Esophagus muscularis mucosa (tissue), 4 donors: ENCODE results near the gene TANGO6. TPM values are rescaled to one million over a fixed set of nuclear protein-coding genes. Genes with fewer than 3 reads are reported as not detected.

Experiments
- DNase-seq: peaks from one replicate; pipeline ENCODE4 v3.0.0-alpha.2; 2017; ENCODE audit errors: extremely low spot score
- H3K27ac ChIP-seq, 4 donors: fragments of 200-600 bp; sonication (generic); replicated peaks in 1 of 4; 1 replicate in 3 of 4; 2 replicates in 1 of 4; pipeline ENCODE4 v1.5.1; 2016 to 2019; ENCODE audit warnings: mild to moderate bottlenecking in 1 of 4
- H3K27me3 ChIP-seq, 4 donors: fragments of 200-600 bp; sonication (generic); one replicate each; pipeline versions ENCODE4 v1.5.1 to v1.6.0; 2016 to 2019
- H3K36me3 ChIP-seq, 4 donors: fragments of 200-600 bp; sonication (generic); one replicate each; pipeline ENCODE4 v1.5.1; 2016 to 2019
- H3K4me1 ChIP-seq, 4 donors: fragments of 200-600 bp; sonication (generic); one replicate each; pipeline ENCODE4 v1.5.1; 2016 to 2019
- H3K4me3 ChIP-seq, 4 donors: fragments of 200-600 bp; sonication (generic); 1 replicate in 2 of 4; 2 replicates in 2 of 4; pipeline ENCODE4 v1.5.1; 2016 to 2019; ENCODE audit warnings: mild to moderate bottlenecking in 4 of 4, moderate library complexity in 1 of 4
- H3K9me3 ChIP-seq, 4 donors: fragments of 200-600 bp; sonication (generic); 1 replicate in 3 of 4; 2 replicates in 1 of 4; pipeline ENCODE4 v1.5.1; 2016 to 2019
- EP300 ChIP-seq: sonication (generic); formaldehyde crosslinking; IDR thresholded peaks from one replicate; pipeline ENCODE4 v1.6.1; 2017; ENCODE audit warnings: antibody characterized with exemption
- POLR2A ChIP-seq: fragments of 450-650 bp; IDR thresholded peaks from one replicate; pipeline ENCODE4 v1.6.1; 2017; ENCODE audit warnings: antibody characterized with exemption, moderate library complexity, mild to moderate bottlenecking, low read depth
- POLR2AphosphoS5 ChIP-seq, 2 donors: sonication (generic); formaldehyde crosslinking; IDR thresholded peaks; one replicate each; pipeline ENCODE4 v1.6.1; 2017; ENCODE audit warnings: antibody characterized with exemption in 2 of 2
- WGBS: methylation state at CpG from one replicate; pipeline ENCODE4 v1.1.5; 2018; 5-methylcytosine and 5-hydroxymethylcytosine counted together
- intact Hi-C: fragments of 100-400 bp; cut with DNase I; formaldehyde crosslinking; loops from one replicate; pipeline ENCODE4 v1.15.1; 2023
- total RNA-seq, 4 donors: library from RNA; depleted of rRNA; stranded (reverse); fragments of >200 nt; gene quantifications; one replicate each; pipeline versions ENCODE4 v1.1.0 to v1.2.1, GENCODE V29; 2016
- TF ChIP-seq, protein P1 (sequence below), 3 experiments: fragments of 200-600 bp in 2 of 3; fragments of 450-650 bp in 1 of 3; sonication (generic) in 2 of 3; IDR thresholded peaks; one replicate each; pipeline ENCODE4 v1.5.1; 2017 to 2019; ENCODE audit warnings: antibody characterized with exemption in 3 of 3, mild to moderate bottlenecking in 2 of 3, moderate library complexity in 1 of 3

Gene TANGO6
- total RNA-seq, 4 donors from 2014 or later: 15.7 to 21.3 (median 18.3) TPM

DNA sequence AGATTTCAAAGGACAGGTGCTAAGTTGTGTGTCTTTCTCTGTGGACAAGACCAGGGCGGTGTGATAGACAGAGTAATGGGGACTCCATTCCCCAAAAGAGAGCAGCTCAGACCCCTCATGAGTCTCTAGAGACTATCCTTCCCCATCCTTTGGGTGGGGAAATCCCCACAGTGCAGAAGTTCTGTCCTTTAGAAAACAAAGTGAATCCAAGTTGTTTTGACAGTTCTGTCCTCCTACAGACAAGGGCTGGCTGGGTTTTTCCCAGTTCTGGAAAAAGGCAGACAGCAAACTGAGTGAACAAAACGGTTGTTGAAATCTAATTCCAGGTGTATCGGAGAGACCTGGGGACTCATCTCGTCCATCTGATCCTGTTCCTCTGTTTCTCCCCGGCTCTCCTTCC is 251.2 kb downstream of the TANGO6 start:
- no peak for TF ChIP-seq POLR2A
- TF ChIP-seq, protein P1, sequence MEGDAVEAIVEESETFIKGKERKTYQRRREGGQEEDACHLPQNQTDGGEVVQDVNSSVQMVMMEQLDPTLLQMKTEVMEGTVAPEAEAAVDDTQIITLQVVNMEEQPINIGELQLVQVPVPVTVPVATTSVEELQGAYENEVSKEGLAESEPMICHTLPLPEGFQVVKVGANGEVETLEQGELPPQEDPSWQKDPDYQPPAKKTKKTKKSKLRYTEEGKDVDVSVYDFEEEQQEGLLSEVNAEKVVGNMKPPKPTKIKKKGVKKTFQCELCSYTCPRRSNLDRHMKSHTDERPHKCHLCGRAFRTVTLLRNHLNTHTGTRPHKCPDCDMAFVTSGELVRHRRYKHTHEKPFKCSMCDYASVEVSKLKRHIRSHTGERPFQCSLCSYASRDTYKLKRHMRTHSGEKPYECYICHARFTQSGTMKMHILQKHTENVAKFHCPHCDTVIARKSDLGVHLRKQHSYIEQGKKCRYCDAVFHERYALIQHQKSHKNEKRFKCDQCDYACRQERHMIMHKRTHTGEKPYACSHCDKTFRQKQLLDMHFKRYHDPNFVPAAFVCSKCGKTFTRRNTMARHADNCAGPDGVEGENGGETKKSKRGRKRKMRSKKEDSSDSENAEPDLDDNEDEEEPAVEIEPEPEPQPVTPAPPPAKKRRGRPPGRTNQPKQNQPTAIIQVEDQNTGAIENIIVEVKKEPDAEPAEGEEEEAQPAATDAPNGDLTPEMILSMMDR (IDR thresholded peaks at IDR 0.05): no peak
- TF ChIP-seq POLR2AphosphoS5 (IDR thresholded peaks at IDR 0.05): no peak
- no peak for TF ChIP-seq EP300
- Histone ChIP-seq H3K4me3 (no peak overlapping the region), H3K9me3 (no peaks in the 10 kb centered on the region), H3K4me1 (peaks cover 0 to 2% (median 0%) of the 10 kb centered on the region in 4 donors), H3K36me3 (no peaks in the 10 kb centered on the region), H3K27ac (no peak overlapping the region), H3K27me3 (no peaks in the 10 kb centered on the region)
- no peak for DNase-seq
- 51% methylated on average over 5 of the region's 5 CpGs for WGBS
- intact Hi-C loops: no loop called here

DNA sequence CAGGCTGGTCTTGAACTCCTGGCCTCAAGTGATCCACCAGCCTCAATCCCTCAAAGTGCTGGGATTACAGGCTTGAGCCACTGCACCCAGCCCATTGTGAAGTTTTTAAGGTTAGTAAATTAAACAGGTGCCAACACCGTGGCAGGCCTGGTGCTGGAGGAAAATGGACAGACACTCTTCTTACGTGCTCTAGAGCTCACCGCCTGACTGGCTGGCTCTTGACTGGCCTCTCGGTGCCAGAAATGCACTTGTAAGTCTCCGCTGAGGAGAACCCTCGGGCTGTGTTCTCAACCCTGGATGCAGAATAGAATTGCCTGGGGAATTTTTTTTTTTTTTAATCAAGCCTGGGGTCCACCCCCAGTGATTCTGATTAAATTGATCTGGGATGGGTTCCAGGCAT is 251.9 kb downstream of the TANGO6 start:
- intact Hi-C loops: no loop called here
- Histone ChIP-seq H3K27ac (no peak overlapping the region), H3K9me3 (no peaks in the 10 kb centered on the region), H3K27me3 (no peaks in the 10 kb centered on the region), H3K36me3 (no peaks in the 10 kb centered on the region), H3K4me3 (no peak overlapping the region), H3K4me1 (peaks cover 0 to under 1% (median 0%) of the 10 kb centered on the region in 4 donors)
- WGBS: 89% methylated on average over 5 of the region's 6 CpGs
- no peak for TF ChIP-seq EP300
- TF ChIP-seq, protein P1 (IDR thresholded peaks at IDR 0.05): no peak
- DNase-seq: no peak

DNA sequence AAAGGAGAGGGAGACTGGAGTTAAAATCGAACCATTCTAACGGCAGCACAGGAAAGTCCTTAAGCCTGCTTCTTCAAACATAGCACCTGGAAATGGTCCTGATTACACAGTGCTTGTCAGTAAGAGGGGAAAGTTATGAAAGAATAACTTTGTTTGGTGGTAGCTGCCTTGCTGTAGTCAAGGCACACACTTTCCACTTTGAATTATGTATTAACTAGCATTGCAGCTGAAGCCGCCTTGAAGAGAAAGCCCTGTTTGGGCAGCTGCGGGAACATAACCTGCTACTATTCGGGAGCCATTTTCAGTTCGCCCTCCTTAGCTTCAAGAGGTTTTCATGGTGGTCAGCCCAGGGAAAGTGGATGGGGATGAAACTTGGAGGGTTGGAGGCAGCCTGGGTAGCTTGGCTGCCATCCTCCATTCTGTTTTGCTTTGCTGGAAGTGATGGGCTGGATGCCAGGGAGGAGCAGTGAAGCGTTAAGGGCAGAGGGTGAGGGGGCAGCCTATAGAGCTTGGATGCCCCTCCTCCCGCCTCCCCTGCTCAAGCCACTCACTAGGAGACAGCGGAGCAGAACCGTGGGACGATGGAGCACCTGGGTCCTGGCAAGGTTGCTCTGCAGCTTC is 256.9 kb downstream of the TANGO6 start:
- DNase-seq: no peak
- H3K4me3 ChIP-seq: no peak overlapping the region
- H3K27me3 ChIP-seq: no peaks in the 10 kb centered on the region
- 76% methylated on average over 11 of the region's 11 CpGs for WGBS
- H3K4me1 ChIP-seq: peaks cover 1 to 9% (median 2%) of the 10 kb centered on the region in 4 donors
- no peak overlapping the region for H3K27ac ChIP-seq
- TF ChIP-seq POLR2AphosphoS5 (IDR thresholded peaks at IDR 0.05): no peak
- TF ChIP-seq, protein P1 (IDR thresholded peaks at IDR 0.05): no peak
- no peak for TF ChIP-seq EP300
- TF ChIP-seq POLR2A: no peak
- intact Hi-C loops: no loop called here
- no peaks in the 10 kb centered on the region for H3K36me3 ChIP-seq
- no peaks in the 10 kb centered on the region for H3K9me3 ChIP-seq

DNA sequence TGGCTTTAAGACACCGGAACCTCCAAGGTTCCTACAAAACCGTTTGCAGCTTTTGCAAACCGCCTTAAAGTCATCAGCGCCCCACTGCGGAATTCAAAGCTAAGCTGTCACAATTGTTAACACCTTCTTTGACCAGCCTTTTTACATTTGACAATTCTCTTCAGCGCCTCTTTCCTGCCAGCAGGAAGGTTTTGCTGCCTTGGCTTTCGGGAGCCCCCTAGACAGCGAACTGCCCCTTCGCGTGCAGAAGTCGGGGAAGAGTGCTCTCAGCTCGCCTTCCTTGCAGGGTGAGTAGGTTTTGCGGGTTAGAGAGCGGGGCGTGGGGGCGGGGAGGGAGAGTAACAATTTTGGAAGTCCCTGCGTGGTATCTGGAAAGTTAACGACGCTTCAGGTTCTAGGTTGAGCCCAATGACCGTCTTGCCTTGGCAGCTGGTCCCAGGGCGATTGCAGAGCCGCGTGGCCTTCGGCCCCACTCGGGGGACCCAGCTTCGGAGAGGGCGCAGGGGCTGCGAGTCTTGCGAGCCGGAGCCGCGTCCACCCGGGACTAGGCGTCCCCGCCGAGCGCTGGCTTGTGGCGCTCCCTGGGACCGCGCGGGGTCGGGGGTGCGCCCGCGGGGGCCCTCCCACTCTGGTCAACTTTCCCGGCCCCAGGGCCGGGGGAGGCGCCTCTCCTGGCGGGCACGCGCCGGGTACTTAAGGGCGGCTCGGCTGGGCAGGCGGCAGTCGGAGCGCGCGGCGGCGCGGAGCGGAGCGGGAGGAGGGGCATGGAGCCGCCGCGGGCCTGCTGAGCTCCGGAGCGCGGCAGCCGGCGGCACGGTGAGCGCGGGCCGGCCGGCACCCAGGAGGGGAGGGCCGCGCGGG is 262.4 kb downstream of the TANGO6 start, which contains the start of gene HAS3:
Gene HAS3 (plus strand): TSS at position 153 of the 861 bp plus-strand sequence. CDS start 3,743 bp downstream, outside the sequence.
- peak within 1 kb of the TSS; percentile 61 to 74 (median 66) for H3K4me3 ChIP-seq
- intact Hi-C loops: no loop called here
- H3K4me1 ChIP-seq: peaks cover 32 to 35% (median 34%) of the 10 kb centered on the region in 4 donors
- DNase-seq: no peak
- H3K27me3 ChIP-seq: peaks cover 0 to 35% (median 0%) of the 10 kb centered on the region in 4 donors
- peak within 1 kb of the TSS in 1 of 4 donors; percentile 26 for H3K27ac ChIP-seq
- TF ChIP-seq, protein P1 (IDR thresholded peaks at IDR 0.05): peak in 1 of 3 experiments; percentile 10
- TF ChIP-seq POLR2A: no peak
- no peak for TF ChIP-seq EP300
- TF ChIP-seq POLR2AphosphoS5 (IDR thresholded peaks at IDR 0.05): peak; percentile 15 to 37
- no peaks in the 10 kb centered on the region for H3K9me3 ChIP-seq
- WGBS: under 1% methylated on average over 15 of the region's 80 CpGs
- peaks cover 0 to 19% (median 12%) of the 10 kb centered on the region in 4 donors for H3K36me3 ChIP-seq
